ENCODE data around the gene FAM20A.

DNA sequence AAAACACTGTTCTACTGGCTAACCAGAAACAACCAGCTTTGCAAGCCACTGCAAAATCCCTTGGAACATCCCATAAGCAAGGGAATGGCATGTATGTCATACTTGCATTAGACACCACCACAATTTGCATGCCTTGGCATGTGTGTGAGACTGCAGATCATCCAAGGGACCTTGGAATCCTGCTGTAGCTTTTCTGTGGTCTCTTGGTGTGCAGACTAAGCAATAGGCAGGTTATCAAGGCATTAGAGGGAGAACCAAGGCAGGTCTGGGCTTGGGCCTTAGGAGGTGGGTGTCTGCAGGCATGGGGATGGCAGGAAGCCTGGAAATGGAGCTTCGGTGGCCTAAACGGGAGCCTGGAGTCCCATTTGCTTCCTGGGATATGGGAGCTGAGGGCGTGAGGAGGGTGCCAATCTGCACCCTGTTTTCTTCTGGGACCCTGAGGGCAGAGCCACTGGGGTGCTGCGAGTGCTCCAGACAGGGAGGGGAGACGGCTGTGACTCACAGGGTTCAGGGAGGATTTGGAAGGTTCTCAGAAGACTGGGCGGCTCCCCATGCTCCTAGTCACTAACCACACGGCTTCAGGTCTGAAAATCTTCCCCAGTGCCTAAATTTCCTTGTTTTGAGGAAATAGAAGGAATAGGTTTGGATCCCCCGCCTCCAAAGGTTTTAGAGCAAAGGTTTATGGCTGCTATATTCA lies 36.6 kb downstream of the FAM20A start:
- TF ChIP-seq EZH2phosphoT487 (IDR thresholded peaks at IDR 0.05; ENCODE audit: low read depth) (no peak), CTCF (IDR thresholded peaks at IDR 0.05; ENCODE audit: low read depth, low read length) (no peak)

Measured in OCI-LY3 (cell line).